Spleen (tissue), 11 donors: Measurements from ENCODE around the gene MEGF8. TPM values are rescaled to one million over a fixed set of nuclear protein-coding genes. Genes with fewer than 3 reads are reported as not detected.

ENCODE experiments used
- DNase-seq: peaks from one replicate; pipeline ENCODE4 v3.0.0-alpha.2; 2020
- H3K27ac ChIP-seq, 8 donors: fragments of 200-600 bp; sonication (generic) in 7 of 8; 1 replicate in 4 of 8; 2 replicates in 4 of 8; pipeline versions ENCODE4 v1.5.0 to v1.8.0; 2016 to 2021; ENCODE audit warnings: inconsistent platforms in 4 of 8, mild to moderate bottlenecking in 4 of 8, moderate library complexity in 1 of 8
- H3K27me3 ChIP-seq, 7 donors: fragments of 200-600 bp; sonication (generic) in 6 of 7; replicated peaks in 1 of 7; 1 replicate in 4 of 7; 2 replicates in 3 of 7; pipeline versions ENCODE4 v1.5.0 to v1.8.0; 2016 to 2021; ENCODE audit warnings: inconsistent platforms in 3 of 7, mild to moderate bottlenecking in 1 of 7
- H3K36me3 ChIP-seq, 6 donors: fragments of 200-600 bp; sonication (generic) in 5 of 6; 1 replicate in 4 of 6; 2 replicates in 2 of 6; pipeline versions ENCODE4 v1.5.0 to v1.8.0; 2016 to 2021; ENCODE audit warnings: inconsistent platforms in 2 of 6
- H3K4me1 ChIP-seq, 6 donors: fragments of 200-600 bp; sonication (generic) in 5 of 6; 1 replicate in 3 of 6; 2 replicates in 3 of 6; pipeline versions ENCODE4 v1.5.0 to v1.8.0; 2016 to 2021; ENCODE audit warnings: inconsistent platforms in 3 of 6
- H3K4me3 ChIP-seq, 8 donors: fragments of 200-600 bp; sonication (generic) in 7 of 8; 1 replicate in 4 of 8; 2 replicates in 4 of 8; pipeline versions ENCODE4 v1.5.0 to v1.8.0; 2016 to 2021; ENCODE audit warnings: inconsistent platforms in 4 of 8, mild to moderate bottlenecking in 4 of 8, moderate library complexity in 2 of 8
- H3K9me3 ChIP-seq, 8 donors: fragments of 200-600 bp; sonication (generic) in 7 of 8; 1 replicate in 4 of 8; 2 replicates in 4 of 8; pipeline versions ENCODE4 v1.5.0 to v1.8.0; 2016 to 2021; ENCODE audit warnings: inconsistent platforms in 4 of 8
- CTCF ChIP-seq, 11 experiments: fragments of 200-600 bp in 7 of 11; fragments of 450-650 bp in 4 of 11; sonication (generic) in 4 of 11; IDR thresholded peaks in 8 of 11; conservative IDR thresholded peaks in 3 of 11; 1 replicate in 7 of 11; 2 replicates in 4 of 11; pipeline versions ENCODE4 v1.4.0 to v1.8.0; 2016 to 2021; ENCODE audit warnings: antibody characterized with exemption in 11 of 11, inconsistent platforms in 4 of 11, mild to moderate bottlenecking in 1 of 11
- POLR2A ChIP-seq, 3 donors: fragments of 450-650 bp; IDR thresholded peaks; one replicate each; pipeline ENCODE4 v1.5.1; 2017; ENCODE audit warnings: antibody characterized with exemption in 3 of 3, mild to moderate bottlenecking in 1 of 3
- POLR2AphosphoS5 ChIP-seq, 3 donors: sonication (generic); formaldehyde crosslinking; IDR thresholded peaks; one replicate each; pipeline ENCODE4 v1.5.1; 2017; ENCODE audit warnings: antibody characterized with exemption in 3 of 3
- WGBS, 5 donors: extraction: QIAGEN DNeasy Blood & Tissue Kit in 3 of 5; methylation state at CpG; one replicate each; pipeline versions ENCODE4 v1.1.5 to v1.1.7; 2013 to 2018; 5-methylcytosine and 5-hydroxymethylcytosine counted together
- intact Hi-C: fragments of 100-400 bp; cut with DNase I; formaldehyde crosslinking; loops from one replicate; pipeline ENCODE4 v1.15.0; 2023; ENCODE audit warnings: low total_unique reads
- polyA plus RNA-seq, 3 donors: library from polyadenylated mRNA; stranded (reverse); fragments of 200-250 nt; gene quantifications; one replicate each; pipeline ENCODE4 v1.2.1, GENCODE V29; 2013
- total RNA-seq, 7 donors: library from RNA; depleted of rRNA in 3 of 7; stranded (reverse); fragments of >200 nt in 3 of 7; fragmentation: NEBNext Ultra II Directional in 4 of 7; extraction: Animal tissue kit (Norgen Biotek cat#: 25700) in 4 of 7; gene quantifications; one replicate each; pipeline versions ENCODE4 v1.1.0 to v1.2.1, GENCODE V29; 2016 to 2021
- donor health status: healthy with polysubstance abuse.
- donor health status: DM: no; HTN: no; CAD: no; lungs with moderate emphysema.
- donor health status: DM: no; HTN: no; CAD: no.
- donor health status: Bipolar disorder and iron deficiency.
- donor health status: healthy.
- donor health status: DM: no; HTN: no; CAD: no.
- donor health status: DM: yes; HTN: yes; CAD: no.

MEGF8 gene
- total and polyA plus RNA-seq, 10 donors, result 2.3 to 26.2 (median 18.7) TPM

GRCh38 chr19:42288387-42288786 lies 37.0 kb upstream of the MEGF8 start:
- H3K9me3 ChIP-seq, result no peaks in the 10 kb centered on the region
- intact Hi-C loops, result loop anchor here (5.0 kb wide), 1 partner anchor 156 kb away; the partner anchor contains the start of gene POU2F2
- no peak for DNase-seq
- H3K4me1 ChIP-seq, result peaks cover 13 to 64% (median 28%) of the 10 kb centered on the region in 6 donors
- no peaks in the 10 kb centered on the region for H3K27me3 ChIP-seq
- H3K4me3 ChIP-seq, result no peak overlapping the region
- TF ChIP-seq POLR2AphosphoS5 (IDR thresholded peaks at IDR 0.05), result no peak
- no peak for TF ChIP-seq POLR2A (IDR thresholded peaks at IDR 0.05)
- TF ChIP-seq CTCF (IDR thresholded peaks at IDR 0.05 in 8 of 11, conservative IDR thresholded peaks at IDR 0.05 in 3 of 11), result no peak
- WGBS, 5 donors, result 65 to 96% (median 79%) methylated on average over 2 to 4 of the region's 4 CpGs
- H3K36me3 ChIP-seq, result peaks cover 0 to 70% (median 67%) of the 10 kb centered on the region in 6 donors
- peak overlapping the region in 3 of 8 donors; percentile 2 to 26 (median 7) for H3K27ac ChIP-seq

DNA sequence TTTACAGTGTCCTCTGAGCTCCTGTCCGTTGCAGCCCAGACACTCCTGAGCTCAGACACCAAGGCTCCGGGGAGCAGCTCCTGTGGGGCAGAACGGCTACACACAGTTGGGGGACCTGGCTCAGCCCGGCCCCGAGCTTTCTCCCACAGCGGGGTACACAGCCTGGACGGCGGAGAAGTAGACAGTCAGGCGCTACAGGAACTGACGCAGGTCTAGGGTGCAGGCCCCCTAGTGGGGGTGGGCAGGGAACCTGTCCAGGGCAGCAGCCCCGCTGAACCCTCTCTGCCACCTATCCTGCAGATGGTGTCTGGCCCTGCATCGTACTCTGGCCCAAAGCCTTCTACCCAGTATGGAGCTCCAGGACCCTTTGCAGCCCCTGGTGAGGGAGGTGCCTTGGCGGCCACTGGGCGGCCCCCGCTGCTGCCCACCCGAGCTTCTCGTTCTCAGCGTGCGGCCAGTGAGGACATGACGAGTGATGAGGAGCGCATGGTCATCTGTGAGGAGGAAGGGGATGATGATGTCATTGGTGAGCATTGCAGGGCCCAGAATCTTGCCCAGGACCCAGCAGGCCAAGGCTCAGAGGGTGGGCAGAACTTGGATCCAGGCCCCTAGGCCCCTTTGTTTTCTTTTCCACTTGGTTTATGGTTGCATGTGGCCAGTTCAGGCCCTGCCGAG lies 36.4 kb upstream of the MEGF8 start:
- Histone ChIP-seq H3K36me3 (peaks cover 0 to 77% (median 73%) of the 10 kb centered on the region in 6 donors), H3K27ac (peak overlapping the region in 1 of 8 donors; percentile 26), H3K9me3 (no peaks in the 10 kb centered on the region), H3K27me3 (no peaks in the 10 kb centered on the region), H3K4me1 (peaks cover 13 to 62% (median 26%) of the 10 kb centered on the region in 6 donors), H3K4me3 (no peak overlapping the region)
- WGBS, 5 donors, result 85 to 93% (median 92%) methylated on average over 9 to 22 of the region's 22 CpGs; no CpG with 5 or more reads in 1 of the 5 donors
- intact Hi-C loops, result loop anchor here (5.0 kb wide), 1 partner anchor 157 kb away; the partner anchor contains the start of gene POU2F2
- DNase-seq, result no peak
- TF ChIP-seq POLR2AphosphoS5 (IDR thresholded peaks at IDR 0.05) (peak in 2 of 3 donors; percentile 14 to 39), CTCF (IDR thresholded peaks at IDR 0.05 in 8 of 11, conservative IDR thresholded peaks at IDR 0.05 in 3 of 11) (no peak)

DNA sequence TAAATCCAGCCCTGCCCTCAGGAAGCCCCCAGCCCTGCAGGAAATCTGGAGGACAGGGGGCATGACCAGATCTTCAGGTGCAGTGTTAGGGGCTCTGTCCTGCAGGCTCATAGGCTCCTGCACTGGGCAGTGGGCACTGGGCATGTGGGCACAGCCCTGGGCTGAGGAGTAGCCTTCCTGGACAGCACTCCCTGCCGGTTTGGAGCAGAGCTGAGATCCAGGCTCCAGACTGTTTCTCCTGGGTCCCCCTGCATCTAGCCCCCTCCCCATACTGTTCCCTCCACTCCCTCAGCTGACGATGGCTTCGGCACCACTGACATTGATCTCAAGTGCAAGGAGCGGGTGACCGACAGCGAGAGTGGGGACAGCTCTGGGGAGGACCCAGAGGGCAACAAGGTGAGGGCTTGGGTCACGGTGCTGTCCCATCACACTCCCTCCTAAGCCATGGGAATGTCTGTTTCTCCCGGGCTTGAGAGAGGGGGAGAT lies 35.8 kb upstream of the MEGF8 start:
- H3K27ac ChIP-seq, result no peak overlapping the region
- H3K9me3 ChIP-seq, result no peaks in the 10 kb centered on the region
- peaks cover 0 to 82% (median 79%) of the 10 kb centered on the region in 6 donors for H3K36me3 ChIP-seq
- DNase-seq, result no peak
- H3K4me1 ChIP-seq, result peaks cover 13 to 61% (median 25%) of the 10 kb centered on the region in 6 donors
- TF ChIP-seq POLR2A (IDR thresholded peaks at IDR 0.05) (no peak), CTCF (IDR thresholded peaks at IDR 0.05 in 8 of 11, conservative IDR thresholded peaks at IDR 0.05 in 3 of 11) (no peak), POLR2AphosphoS5 (IDR thresholded peaks at IDR 0.05) (no peak)
- intact Hi-C loops, result loop anchor here (5.0 kb wide), 1 partner anchor 157 kb away; the partner anchor contains the start of gene POU2F2
- 84 to 97% (median 93%) methylated on average over 7 to 8 of the region's 8 CpGs for WGBS, 5 donors
- H3K27me3 ChIP-seq, result no peaks in the 10 kb centered on the region
- no peak overlapping the region for H3K4me3 ChIP-seq

DNA sequence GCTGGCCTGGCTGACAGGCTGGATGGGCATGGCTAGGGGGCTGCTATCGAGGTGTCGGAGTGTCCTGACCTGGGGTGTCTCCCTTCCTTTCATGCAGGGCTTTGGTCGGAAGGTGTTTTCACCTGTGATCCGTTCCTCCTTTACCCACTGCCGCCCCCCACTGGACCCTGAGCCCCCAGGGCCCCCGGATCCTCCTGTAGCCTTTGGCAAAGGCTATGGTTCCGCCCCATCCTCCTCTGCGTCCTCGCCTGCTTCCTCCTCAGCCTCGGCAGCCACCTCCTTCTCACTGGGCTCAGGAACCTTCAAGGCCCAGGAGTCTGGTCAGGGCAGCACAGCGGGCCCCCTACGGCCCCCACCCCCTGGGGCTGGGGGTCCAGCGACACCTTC lies 35.3 kb upstream of the MEGF8 start:
- Histone ChIP-seq H3K36me3 (peaks cover 0 to 88% (median 83%) of the 10 kb centered on the region in 6 donors), H3K4me1 (peaks cover 12 to 56% (median 19%) of the 10 kb centered on the region in 6 donors), H3K4me3 (no peak overlapping the region), H3K9me3 (no peaks in the 10 kb centered on the region), H3K27ac (no peak overlapping the region), H3K27me3 (no peaks in the 10 kb centered on the region)
- no peak for DNase-seq
- intact Hi-C loops, result no loop called here
- TF ChIP-seq CTCF (IDR thresholded peaks at IDR 0.05 in 8 of 11, conservative IDR thresholded peaks at IDR 0.05 in 3 of 11), result no peak
- TF ChIP-seq POLR2AphosphoS5 (IDR thresholded peaks at IDR 0.05), result no peak
- no peak for TF ChIP-seq POLR2A (IDR thresholded peaks at IDR 0.05)
- 82 to 92% (median 88%) methylated on average over 13 of the region's 13 CpGs for WGBS, 5 donors
